Panc1 (cell line): Measurements from ENCODE around the gene NBPF1.
"Not testable (repeated sequence)": the region's sequence is repeated elsewhere in the genome, so short reads cannot be mapped to it uniquely, and the experiment has no call there.

Source experiments
- POLR2AphosphoS5 ChIP-seq: IDR thresholded peaks from 2 replicates; pipeline ENCODE4 v1.6.1; 2012; ENCODE audit warnings: mild to moderate bottlenecking, low read depth, low read length, moderate library complexity
- REST ChIP-seq, 2 experiments: IDR thresholded peaks; 2 replicates each; pipeline ENCODE4 v1.6.1; 2011 to 2012; ENCODE audit warnings: low read depth in 2 of 2, control low read depth in 1 of 2, low read length in 1 of 2, mild to moderate bottlenecking in 1 of 2, moderate library complexity in 1 of 2; ENCODE audit not compliant: insufficient read depth in 1 of 2
- TF ChIP-seq, protein P1 (sequence below): fragments of 450-650 bp; IDR thresholded peaks from 2 replicates; pipeline ENCODE4 v1.5.1; 2017; ENCODE audit warnings: mild to moderate bottlenecking

DNA sequence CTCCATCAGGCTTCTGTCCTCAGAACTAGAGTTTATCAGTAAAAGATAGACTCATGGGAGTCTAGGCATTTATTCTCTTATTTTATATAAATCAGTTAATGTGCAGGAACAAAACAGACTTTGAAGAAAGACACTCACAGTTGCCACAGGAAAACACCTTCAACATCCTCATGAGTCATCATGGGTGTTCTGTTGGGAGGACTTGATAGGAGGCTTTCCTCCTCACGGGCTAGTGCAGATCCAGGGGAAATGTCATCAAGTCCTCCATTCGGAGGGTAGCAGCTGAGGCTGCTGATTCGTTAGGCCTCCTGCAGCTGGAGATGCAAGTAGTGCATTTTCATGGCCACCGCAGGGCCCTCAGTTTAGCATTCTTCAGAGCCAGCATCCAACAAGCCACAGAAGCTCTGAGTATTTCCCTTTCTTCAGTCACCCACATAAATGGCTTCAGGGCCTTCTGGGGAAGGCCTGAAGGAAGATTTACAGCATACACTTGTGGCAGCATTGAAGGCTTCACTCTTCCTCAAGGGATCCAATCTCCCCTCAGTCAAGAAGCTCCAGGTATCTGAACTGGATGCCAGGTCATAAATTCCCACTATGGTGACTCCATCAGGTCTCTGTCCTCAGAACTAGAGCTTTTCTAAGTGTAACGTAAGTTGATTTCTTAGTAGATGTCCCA lies 10.9 kb downstream of the NBPF1 start:
- TF ChIP-seq, protein P1, sequence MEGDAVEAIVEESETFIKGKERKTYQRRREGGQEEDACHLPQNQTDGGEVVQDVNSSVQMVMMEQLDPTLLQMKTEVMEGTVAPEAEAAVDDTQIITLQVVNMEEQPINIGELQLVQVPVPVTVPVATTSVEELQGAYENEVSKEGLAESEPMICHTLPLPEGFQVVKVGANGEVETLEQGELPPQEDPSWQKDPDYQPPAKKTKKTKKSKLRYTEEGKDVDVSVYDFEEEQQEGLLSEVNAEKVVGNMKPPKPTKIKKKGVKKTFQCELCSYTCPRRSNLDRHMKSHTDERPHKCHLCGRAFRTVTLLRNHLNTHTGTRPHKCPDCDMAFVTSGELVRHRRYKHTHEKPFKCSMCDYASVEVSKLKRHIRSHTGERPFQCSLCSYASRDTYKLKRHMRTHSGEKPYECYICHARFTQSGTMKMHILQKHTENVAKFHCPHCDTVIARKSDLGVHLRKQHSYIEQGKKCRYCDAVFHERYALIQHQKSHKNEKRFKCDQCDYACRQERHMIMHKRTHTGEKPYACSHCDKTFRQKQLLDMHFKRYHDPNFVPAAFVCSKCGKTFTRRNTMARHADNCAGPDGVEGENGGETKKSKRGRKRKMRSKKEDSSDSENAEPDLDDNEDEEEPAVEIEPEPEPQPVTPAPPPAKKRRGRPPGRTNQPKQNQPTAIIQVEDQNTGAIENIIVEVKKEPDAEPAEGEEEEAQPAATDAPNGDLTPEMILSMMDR, result not testable (repeated sequence)
- TF ChIP-seq REST (IDR thresholded peaks at IDR 0.05; ENCODE audit: insufficient read depth in 1 of 2, low read depth in 2 of 2, low read length in 1 of 2); POLR2AphosphoS5: not testable (repeated sequence)
